Activated naive CD8-positive, alpha-beta T cell (primary cell): ENCODE data around the gene LARP4B.
A peak's percentile ranks its signal among the peaks of the same experiment; 100 is the strongest.

Source experiments
- H3K27ac Mint-ChIP-seq: one replicate; pipeline ENCODE4 v1.8.0; 2021; ENCODE audit warnings: mixed read lengths
- H3K27me3 Mint-ChIP-seq: one replicate; pipeline ENCODE4 v1.8.0; 2021; ENCODE audit warnings: mixed read lengths
- H3K36me3 Mint-ChIP-seq: one replicate; pipeline ENCODE4 v1.8.0; 2021; ENCODE audit warnings: mixed read lengths
- H3K4me1 Mint-ChIP-seq: one replicate; pipeline ENCODE4 v1.8.0; 2021; ENCODE audit warnings: low read depth, mixed read lengths
- H3K4me3 Mint-ChIP-seq: one replicate; pipeline ENCODE4 v1.8.0; 2021; ENCODE audit warnings: mild to moderate bottlenecking, mixed read lengths
- H3K9me3 Mint-ChIP-seq: one replicate; pipeline ENCODE4 v1.8.0; 2021; ENCODE audit warnings: low read depth, mixed read lengths

Gene LARP4B

DNA sequence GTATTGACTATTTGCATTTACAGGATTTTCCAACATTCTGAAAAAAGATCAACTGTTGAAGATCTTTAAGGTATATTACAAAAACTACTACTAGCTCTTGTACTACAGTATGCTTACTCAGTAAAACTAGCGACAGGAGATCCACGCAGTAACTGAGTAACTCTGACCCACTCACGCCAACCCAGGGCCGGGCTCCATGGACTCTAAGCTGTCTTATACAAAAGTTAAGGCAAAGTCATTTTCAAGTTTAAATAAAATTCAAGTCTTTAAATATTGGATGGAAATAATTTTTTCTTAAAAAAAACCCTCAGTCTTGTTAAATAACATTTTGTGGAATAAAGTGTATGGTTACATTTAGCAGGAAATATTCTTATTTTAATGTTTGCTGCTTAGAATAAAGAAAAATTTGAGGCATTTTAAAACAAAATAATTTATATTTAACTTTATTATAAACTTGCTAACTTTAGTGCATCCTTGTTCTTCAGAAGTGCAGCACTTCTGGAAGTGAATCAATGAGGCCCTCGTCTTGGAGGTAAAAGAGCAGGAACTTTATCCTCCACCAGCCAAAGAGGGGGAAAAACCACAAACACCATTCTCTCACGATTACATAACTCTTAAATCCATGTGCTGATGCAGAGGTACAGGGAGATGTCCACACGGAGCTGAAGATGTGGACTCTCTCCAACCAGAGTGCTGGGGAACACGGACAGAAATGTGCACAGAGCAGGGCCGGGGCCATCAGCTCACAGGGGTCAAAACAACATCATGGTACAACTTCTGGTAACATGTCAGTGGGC, 119.9 kb downstream of the LARP4B start:
- H3K27ac Mint-ChIP-seq = no peak overlapping the region
- H3K4me1 Mint-ChIP-seq = no peaks in the 10 kb centered on the region
- H3K36me3 Mint-ChIP-seq = no peaks in the 10 kb centered on the region
- H3K4me3 Mint-ChIP-seq = no peak overlapping the region
- no peaks in the 10 kb centered on the region for H3K27me3 Mint-ChIP-seq
- H3K9me3 Mint-ChIP-seq = no peaks in the 10 kb centered on the region

DNA sequence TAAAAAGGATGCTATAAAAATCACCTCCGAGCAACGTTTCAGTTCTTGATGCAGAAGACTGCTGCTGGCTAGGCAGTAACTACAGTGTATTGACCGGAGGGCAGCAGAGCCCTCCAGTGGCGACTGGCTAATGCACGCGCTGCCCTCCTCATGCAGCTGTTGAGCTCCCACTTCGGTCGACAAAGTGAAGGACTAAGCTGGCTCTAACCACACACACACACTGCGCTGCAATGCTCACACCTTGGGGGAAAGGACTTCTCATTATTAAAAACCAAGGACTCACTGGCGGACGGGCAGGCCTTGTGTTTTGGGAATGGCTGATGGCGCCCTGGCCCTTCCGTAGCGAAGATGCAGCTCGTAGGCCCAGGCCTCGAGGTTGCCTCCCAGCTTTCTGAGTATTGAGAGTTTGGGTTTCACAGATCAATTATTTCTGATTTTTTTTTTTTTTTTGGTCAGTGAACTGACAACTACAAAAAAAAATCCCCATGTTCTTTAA, 121.1 kb downstream of the LARP4B start:
- H3K9me3 Mint-ChIP-seq = no peaks in the 10 kb centered on the region
- no peaks in the 10 kb centered on the region for H3K36me3 Mint-ChIP-seq
- no peaks in the 10 kb centered on the region for H3K4me1 Mint-ChIP-seq
- H3K27me3 Mint-ChIP-seq = no peaks in the 10 kb centered on the region
- H3K27ac Mint-ChIP-seq = no peak overlapping the region
- H3K4me3 Mint-ChIP-seq = no peak overlapping the region

DNA sequence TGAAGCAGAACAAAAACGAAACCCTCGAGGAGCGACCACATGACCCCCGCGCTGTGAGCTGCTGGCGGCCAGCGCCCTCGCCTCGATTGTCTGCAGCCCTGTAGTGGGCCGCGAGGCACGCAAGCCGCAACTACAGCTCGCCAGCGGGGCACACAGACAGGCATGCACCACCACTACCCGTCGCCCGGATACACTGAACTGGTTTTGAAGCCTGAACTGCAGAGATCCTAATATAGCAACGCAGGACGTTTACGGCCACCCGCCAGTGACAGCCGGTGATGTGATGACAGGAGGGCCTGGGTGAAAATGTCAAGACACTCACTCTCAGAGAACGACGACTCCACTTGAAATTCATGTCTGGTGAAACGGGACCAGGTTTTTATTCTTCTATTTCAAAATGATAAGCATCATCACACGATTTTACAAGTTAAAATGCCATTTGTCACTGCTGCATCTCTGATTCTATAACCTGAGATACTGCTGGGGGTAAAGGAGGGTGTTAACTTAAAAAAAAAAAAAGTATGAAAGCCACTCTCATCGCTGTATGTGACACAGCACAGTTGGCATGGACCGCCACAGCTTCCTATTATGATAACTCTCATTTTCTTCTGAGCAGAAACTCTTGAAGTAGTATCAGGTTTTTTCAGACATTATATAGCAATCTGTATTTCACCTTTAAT, 121.7 kb downstream of the LARP4B start:
- Mint-ChIP-seq H3K27me3 (no peaks in the 10 kb centered on the region), H3K9me3 (no peaks in the 10 kb centered on the region), H3K4me1 (peaks cover under 1% of the 10 kb centered on the region), H3K27ac (peak overlapping the region; percentile 46), H3K36me3 (no peaks in the 10 kb centered on the region), H3K4me3 (no peak overlapping the region)

DNA sequence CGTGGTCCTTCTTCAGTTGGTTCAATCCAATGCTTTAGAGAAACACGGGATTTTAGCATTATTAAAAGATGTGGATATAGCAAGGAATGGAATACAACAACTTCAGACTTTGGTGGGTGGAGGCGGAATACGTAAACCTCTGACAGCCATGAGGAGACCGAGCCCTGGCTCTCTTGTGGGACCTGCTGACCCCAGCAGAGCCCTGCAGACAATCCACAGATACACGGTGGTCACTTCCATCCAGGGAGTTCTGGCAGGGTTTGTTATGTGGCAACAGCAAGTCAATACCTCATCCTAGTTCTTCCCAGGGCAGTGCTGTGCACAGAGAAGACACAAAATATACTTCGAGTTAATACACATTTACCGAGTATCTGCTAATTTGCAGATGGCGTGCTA, 123.5 kb downstream of the LARP4B start:
- Mint-ChIP-seq H3K9me3 (no peaks in the 10 kb centered on the region), H3K27ac (peak overlapping the region; percentile 9), H3K36me3 (no peaks in the 10 kb centered on the region), H3K4me1 (peaks cover 6% of the 10 kb centered on the region), H3K27me3 (no peaks in the 10 kb centered on the region), H3K4me3 (no peak overlapping the region)

DNA sequence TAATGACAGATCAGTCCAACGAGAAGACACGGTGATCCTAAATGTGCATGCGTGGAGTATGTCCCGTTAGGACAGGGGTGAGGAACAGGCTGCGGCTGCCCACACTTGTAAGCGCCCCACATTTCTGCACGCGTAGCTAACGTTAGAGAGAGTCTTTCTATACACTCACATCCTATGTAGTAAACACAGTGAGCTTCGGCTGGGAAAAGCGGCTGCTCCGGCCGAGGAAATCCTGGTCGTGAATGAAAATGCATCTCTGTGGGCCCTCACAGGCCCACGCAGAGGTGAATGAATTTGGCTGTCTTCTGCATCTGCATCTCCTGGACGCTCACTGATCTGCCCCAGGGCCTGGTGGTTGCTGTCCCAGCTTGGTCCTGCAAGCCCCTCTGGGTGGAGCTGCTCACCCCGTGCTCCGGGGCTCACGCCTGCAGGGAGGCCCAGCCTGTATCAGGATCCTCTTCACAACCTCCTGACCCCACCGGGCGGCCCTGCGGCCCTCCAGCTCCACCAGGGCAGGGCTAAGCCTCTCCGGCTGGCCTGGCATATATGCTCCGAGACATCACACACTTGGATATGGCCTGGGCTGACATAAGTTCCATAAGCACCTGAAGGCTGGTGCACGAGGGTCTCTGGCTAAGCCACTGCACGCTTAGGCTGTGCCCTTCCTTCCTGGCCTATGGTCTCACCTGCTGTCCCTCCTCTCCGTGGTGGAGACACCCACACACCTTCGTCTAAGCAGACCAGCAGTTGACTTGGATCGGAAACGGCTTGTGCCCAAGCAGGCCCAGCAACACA, 124.1 kb downstream of the LARP4B start:
- H3K9me3 Mint-ChIP-seq = no peaks in the 10 kb centered on the region
- H3K27ac Mint-ChIP-seq = no peak overlapping the region
- H3K4me3 Mint-ChIP-seq = no peak overlapping the region
- peaks cover 6% of the 10 kb centered on the region for H3K4me1 Mint-ChIP-seq
- no peaks in the 10 kb centered on the region for H3K27me3 Mint-ChIP-seq
- H3K36me3 Mint-ChIP-seq = no peaks in the 10 kb centered on the region

DNA sequence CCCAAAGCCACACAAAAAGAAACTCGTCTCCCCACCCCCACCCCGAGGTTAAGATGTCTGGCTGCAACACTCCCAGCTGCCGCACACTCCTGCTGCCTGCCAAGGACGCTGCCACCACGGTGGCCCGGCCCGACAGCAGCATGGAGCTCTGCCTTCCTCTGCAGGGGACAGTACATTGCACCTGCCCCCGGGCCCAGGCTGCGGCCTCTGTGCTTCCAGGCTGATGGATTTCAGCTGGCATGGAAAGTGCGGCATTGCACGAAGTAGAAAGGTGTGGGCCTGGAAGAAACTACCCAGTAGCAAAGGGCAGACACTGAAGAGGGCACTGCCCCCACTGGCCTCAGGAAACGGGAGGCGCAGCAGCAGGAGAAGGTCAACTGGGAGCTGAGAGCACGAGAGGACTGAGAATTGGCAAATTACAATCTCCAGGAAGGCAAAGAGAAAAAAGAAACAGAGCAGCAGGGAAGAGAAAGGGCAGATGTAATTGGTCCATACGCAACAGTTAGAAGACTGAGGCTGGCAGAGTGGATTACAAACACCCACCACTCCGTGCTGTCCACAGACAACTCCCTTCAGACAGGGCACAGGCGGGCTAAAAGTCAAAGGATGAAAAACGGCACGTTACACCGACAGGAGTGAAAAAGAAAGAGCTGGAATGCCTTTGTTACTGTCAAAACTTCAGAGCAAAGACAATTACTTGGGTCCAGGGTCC, 124.9 kb downstream of the LARP4B start:
- Mint-ChIP-seq H3K4me3 (no peak overlapping the region), H3K27ac (no peak overlapping the region), H3K27me3 (no peaks in the 10 kb centered on the region), H3K4me1 (peaks cover 6% of the 10 kb centered on the region), H3K9me3 (no peaks in the 10 kb centered on the region), H3K36me3 (no peaks in the 10 kb centered on the region)

- no peak overlapping the region for H3K4me3 Mint-ChIP-seq
- H3K36me3 Mint-ChIP-seq = no peaks in the 10 kb centered on the region
- no peaks in the 10 kb centered on the region for H3K9me3 Mint-ChIP-seq
- peak overlapping the region; percentile 10 for H3K27ac Mint-ChIP-seq
- H3K27me3 Mint-ChIP-seq = no peaks in the 10 kb centered on the region
- H3K4me1 Mint-ChIP-seq = peaks cover 6% of the 10 kb centered on the region
Measured at GRCh38 chr10:805620-806305, 125.7 kb downstream of the LARP4B start.

DNA sequence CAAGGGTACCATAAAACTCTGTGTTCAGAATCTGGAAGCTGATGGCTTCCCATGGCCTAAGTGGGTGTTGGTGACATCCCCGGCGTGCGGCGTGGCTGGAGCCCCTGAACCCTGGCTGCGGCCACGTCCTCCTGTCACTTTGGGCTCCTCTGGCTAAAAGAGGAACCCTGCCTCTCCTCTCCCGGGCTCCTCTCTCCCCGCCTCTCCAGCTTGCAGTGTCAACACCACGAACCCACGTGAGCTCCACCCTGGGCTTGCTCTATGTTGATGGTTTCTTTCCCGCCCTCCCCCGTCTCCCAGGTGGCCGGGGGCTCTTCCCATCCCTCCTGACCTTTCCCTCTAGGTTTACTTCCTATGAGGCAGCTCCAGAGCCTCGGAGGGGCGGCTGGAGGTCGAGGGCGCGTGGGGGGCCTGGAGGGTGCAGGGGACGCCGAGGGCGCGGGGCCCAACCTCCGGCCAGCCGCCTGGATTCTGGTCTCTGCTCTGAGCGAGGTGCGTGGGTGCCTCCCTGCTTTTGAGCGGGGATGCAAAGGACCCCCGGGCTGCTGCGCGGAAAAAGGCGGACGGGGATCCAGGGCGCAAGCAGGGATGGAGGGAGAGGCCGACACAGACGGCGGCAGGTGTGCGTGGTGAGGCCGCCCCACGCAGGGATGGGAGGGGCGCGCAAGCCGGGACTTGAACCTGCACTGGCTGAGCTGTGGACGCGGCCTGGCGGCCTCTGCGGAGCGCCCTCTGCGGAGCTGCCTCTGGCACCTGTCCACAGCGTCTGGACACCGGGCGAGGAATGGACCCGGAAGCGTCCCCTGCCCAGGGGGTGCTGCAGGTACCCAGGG, 126.5 kb downstream of the LARP4B start:
- H3K4me1 Mint-ChIP-seq = peaks cover 6% of the 10 kb centered on the region
- no peak overlapping the region for H3K4me3 Mint-ChIP-seq
- no peaks in the 10 kb centered on the region for H3K27me3 Mint-ChIP-seq
- no peaks in the 10 kb centered on the region for H3K36me3 Mint-ChIP-seq
- no peaks in the 10 kb centered on the region for H3K9me3 Mint-ChIP-seq
- no peak overlapping the region for H3K27ac Mint-ChIP-seq

- Mint-ChIP-seq H3K36me3 (peaks cover 5% of the 10 kb centered on the region), H3K27me3 (no peaks in the 10 kb centered on the region), H3K4me3 (no peak overlapping the region), H3K9me3 (peaks cover under 1% of the 10 kb centered on the region), H3K27ac (no peak overlapping the region), H3K4me1 (peaks cover 6% of the 10 kb centered on the region)
Measured at GRCh38 chr10:804191-804781, 127.2 kb downstream of the LARP4B start.

DNA sequence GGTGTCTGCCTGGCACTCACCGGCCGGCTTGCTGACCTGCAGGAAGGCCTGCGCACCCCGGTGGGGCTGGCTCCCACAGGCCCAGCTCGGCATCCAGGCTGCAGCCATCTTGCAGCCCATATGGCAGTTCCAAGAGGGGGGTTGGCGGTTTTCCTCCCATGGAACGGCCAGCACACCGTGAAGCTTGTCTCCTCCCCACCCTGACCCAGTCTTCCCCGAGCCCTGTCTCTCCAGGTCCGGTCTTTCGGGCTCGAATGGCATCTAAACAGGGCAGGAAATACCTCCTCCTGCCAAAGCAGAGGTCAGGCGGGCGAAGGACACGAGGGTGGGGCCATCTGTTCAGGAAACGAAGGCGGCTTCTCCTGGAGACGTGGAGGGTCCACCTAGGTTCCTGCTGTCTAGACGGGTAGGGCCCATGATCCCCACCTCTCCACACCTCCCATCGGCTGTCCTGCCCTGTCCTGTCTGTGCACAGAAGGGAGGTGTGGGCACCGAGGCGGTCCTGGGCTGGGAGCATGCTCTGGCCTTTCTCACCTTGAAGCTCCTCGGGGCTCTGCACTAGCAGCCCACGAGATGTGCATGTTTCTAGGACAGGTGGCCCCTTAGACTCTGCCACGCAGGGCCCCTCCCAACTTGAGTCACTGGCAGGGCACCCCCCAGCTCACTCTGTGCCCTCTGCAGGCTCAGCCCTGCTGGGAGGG, 128.3 kb downstream of the LARP4B start:
- Mint-ChIP-seq H3K27ac (no peak overlapping the region), H3K27me3 (no peaks in the 10 kb centered on the region), H3K36me3 (peaks cover 9% of the 10 kb centered on the region), H3K4me1 (peaks cover 6% of the 10 kb centered on the region), H3K9me3 (peaks cover 6% of the 10 kb centered on the region), H3K4me3 (no peak overlapping the region)

- no peaks in the 10 kb centered on the region for H3K27me3 Mint-ChIP-seq
- no peak overlapping the region for H3K4me3 Mint-ChIP-seq
- no peak overlapping the region for H3K27ac Mint-ChIP-seq
- H3K4me1 Mint-ChIP-seq = peaks cover 6% of the 10 kb centered on the region
- H3K9me3 Mint-ChIP-seq = peaks cover 6% of the 10 kb centered on the region
- peaks cover 10% of the 10 kb centered on the region for H3K36me3 Mint-ChIP-seq
Measured at GRCh38 chr10:802506-802905, 129.0 kb downstream of the LARP4B start.

- H3K36me3 Mint-ChIP-seq = peaks cover 18% of the 10 kb centered on the region
Measured at GRCh38 chr10:797179-797578, 134.3 kb downstream of the LARP4B start.

DNA sequence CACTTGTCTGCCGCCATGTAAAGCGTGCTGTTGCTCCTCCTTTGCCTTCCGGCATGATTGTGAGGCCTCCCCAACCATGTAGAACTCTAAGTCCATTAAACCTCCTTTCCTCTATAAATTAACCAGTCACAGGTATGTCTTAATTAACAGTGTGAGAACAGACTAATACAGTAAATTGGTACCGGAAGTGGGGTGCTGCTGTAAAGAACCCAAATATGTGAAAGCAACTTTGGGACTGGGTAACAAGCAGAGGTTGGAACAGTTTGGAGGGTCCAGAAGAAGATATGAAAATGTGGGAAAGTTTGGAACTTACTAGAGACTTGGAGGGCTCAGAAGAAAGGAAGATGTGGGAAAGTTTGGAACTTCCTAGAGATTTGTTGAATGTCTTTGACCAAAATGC, 135.3 kb downstream of the LARP4B start:
- Mint-ChIP-seq H3K27me3 (no peaks in the 10 kb centered on the region), H3K4me3 (no peak overlapping the region), H3K36me3 (peaks cover 18% of the 10 kb centered on the region), H3K9me3 (peaks cover 13% of the 10 kb centered on the region), H3K4me1 (no peaks in the 10 kb centered on the region), H3K27ac (no peak overlapping the region)

More at GRCh38 chr10:797179-797578, 134.3 kb downstream of the LARP4B start:
- no peak overlapping the region for H3K4me3 Mint-ChIP-seq
- H3K27ac Mint-ChIP-seq = no peak overlapping the region
- no peaks in the 10 kb centered on the region for H3K4me1 Mint-ChIP-seq
- H3K27me3 Mint-ChIP-seq = no peaks in the 10 kb centered on the region
- H3K9me3 Mint-ChIP-seq = peaks cover 13% of the 10 kb centered on the region
